HepG2 (cell line): Measurements from ENCODE around the gene LEUTX.

Experiments used
- EZH2 ChIP-seq: conservative IDR thresholded peaks from 2 replicates; pipeline ENCODE4 v1.6.1; 2012; ENCODE audit warnings: mild to moderate bottlenecking, low read depth, low read length, moderate library complexity
- POLR2A ChIP-seq, 2 experiments: IDR thresholded peaks; 2 replicates each; pipeline ENCODE4 v1.6.1; 2011; ENCODE audit warnings: low read depth in 2 of 2, low read length in 2 of 2, mild to moderate bottlenecking in 1 of 2, moderate library complexity in 1 of 2; ENCODE audit not compliant: insufficient read depth in 1 of 2
- ZNF496 ChIP-seq: sonication (generic); formaldehyde crosslinking; IDR thresholded peaks from 2 replicates; pipeline ENCODE4 v1.8.1; 2023; ENCODE audit warnings: mild to moderate bottlenecking, moderate library complexity, missing genetic modification reagents; ENCODE audit not compliant: insufficient replicate concordance
- TF ChIP-seq, protein P1 (sequence below): sonication (generic); formaldehyde crosslinking; IDR thresholded peaks from 2 replicates; pipeline ENCODE4 v1.4.0; 2020; ENCODE audit warnings: missing genetic modification reagents

GRCh38 chr19:39809368-39809767, 30.7 kb downstream of the LEUTX start:
- TF ChIP-seq POLR2A (IDR thresholded peaks at IDR 0.05; ENCODE audit: insufficient read depth in 1 of 2, low read depth in 2 of 2, low read length in 2 of 2) (no peak), EZH2 (no peak), ZNF496 (CRISPR knock-in tag) (no peak)
- TF ChIP-seq, protein P1, sequence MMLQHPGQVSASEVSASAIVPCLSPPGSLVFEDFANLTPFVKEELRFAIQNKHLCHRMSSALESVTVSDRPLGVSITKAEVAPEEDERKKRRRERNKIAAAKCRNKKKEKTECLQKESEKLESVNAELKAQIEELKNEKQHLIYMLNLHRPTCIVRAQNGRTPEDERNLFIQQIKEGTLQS (CRISPR knock-in tag): no peak
